SK-N-SH (cell line): ENCODE results near the gene CYP27A1. TPM values are rescaled to one million over a fixed set of nuclear protein-coding genes. Genes with fewer than 3 reads are reported as not detected.

Source experiments
- CTCF ChIA-PET: fragments of 300-600, 350-600 bp; formaldehyde crosslinking; extraction: SDS; loops from one replicate; lab custom pipeline; 2021; lab: Yijun Ruan, JAX
- POLR2A ChIA-PET: fragments of 350-600 bp; sonication (Branson Sonifier 250); formaldehyde crosslinking; extraction: SDS; loops from one replicate; lab custom pipeline; 2020; ENCODE audit warnings: antibody characterized with exemption, inconsistent platforms; lab: Yijun Ruan, JAX
- DNase-seq: peaks from one replicate; pipeline ENCODE4 v3.0.0; 2012
- H2AFZ ChIP-seq: fragments of 200-600 bp; sonication (generic); 2 replicates; pipeline ENCODE4 v1.8.1; 2016; ENCODE audit warnings: antibody characterized with exemption, mild to moderate bottlenecking, low read depth
- H3F3A ChIP-seq: fragments of 200-600 bp; sonication (generic); replicated peaks from 2 replicates; pipeline ENCODE3; 2016; ENCODE audit warnings: antibody characterized with exemption, mild to moderate bottlenecking; ENCODE audit not compliant: insufficient read depth
- H3K27ac ChIP-seq, 2 experiments: fragments of 200-500 bp in 1 of 2; fragments of 200-600 bp in 1 of 2; sonication (Bioruptor generic) in 1 of 2; sonication (generic), shearing (Covaris generic) in 1 of 2; 2 replicates each; pipeline versions ENCODE4 v1.5.1 to v1.6.1; 2014 to 2016; ENCODE audit warnings: low read depth in 2 of 2, inconsistent platforms in 1 of 2, low read length in 1 of 2, mild to moderate bottlenecking in 1 of 2, mixed read lengths in 1 of 2
- H3K27me3 ChIP-seq: fragments of 200-600 bp; sonication (generic), shearing (Covaris generic); 2 replicates; pipeline ENCODE4 v1.6.1; 2016; ENCODE audit warnings: mixed run types; ENCODE audit not compliant: insufficient read depth
- H3K36me3 ChIP-seq, 2 experiments: fragments of 200-500 bp in 1 of 2; fragments of 200-600 bp in 1 of 2; sonication (Bioruptor generic) in 1 of 2; sonication (generic) in 1 of 2; replicated peaks in 1 of 2; 2 replicates each; pipeline versions ENCODE3 to v1.5.1; 2014 to 2016; ENCODE audit warnings: low read length in 1 of 2, mild to moderate bottlenecking in 1 of 2; ENCODE audit not compliant: insufficient read depth in 2 of 2, control insufficient read depth in 1 of 2
- H3K4me1 ChIP-seq, 2 experiments: fragments of 200-500 bp in 1 of 2; fragments of 200-600 bp in 1 of 2; sonication (Bioruptor generic) in 1 of 2; sonication (generic), shearing (Covaris generic) in 1 of 2; 2 replicates each; pipeline versions ENCODE4 v1.5.1 to v1.6.1; 2014 to 2016; ENCODE audit warnings: low read depth in 1 of 2, low read length in 1 of 2, mixed run types in 1 of 2; ENCODE audit not compliant: insufficient read depth in 2 of 2, control insufficient read depth in 1 of 2
- H3K4me2 ChIP-seq: fragments of 200-600 bp; sonication (generic), shearing (Covaris generic); 2 replicates; pipeline ENCODE4 v1.6.1; 2017; ENCODE audit warnings: mixed run types
- H3K4me3 ChIP-seq, 2 experiments: fragments of 200-500 bp in 1 of 2; fragments of 200-600 bp in 1 of 2; sonication (Bioruptor generic) in 1 of 2; sonication (generic), shearing (Covaris generic) in 1 of 2; 2 replicates each; pipeline versions ENCODE4 v1.5.1 to v1.8.1; 2014 to 2016; ENCODE audit warnings: low read depth in 2 of 2, inconsistent platforms in 1 of 2, low read length in 1 of 2, mild to moderate bottlenecking in 1 of 2, mixed read lengths in 1 of 2, moderate library complexity in 1 of 2
- H3K79me2 ChIP-seq: fragments of 200-600 bp; sonication (generic); 2 replicates; pipeline ENCODE4 v1.8.1; 2017; ENCODE audit warnings: mild to moderate bottlenecking; ENCODE audit not compliant: insufficient read depth
- H3K9ac ChIP-seq: fragments of 200-600 bp; sonication (generic); 2 replicates; pipeline ENCODE4 v1.6.1; 2017; ENCODE audit warnings: mixed run types
- H3K9me2 ChIP-seq: fragments of 200-600 bp; sonication (generic); 2 replicates; pipeline ENCODE4 v1.6.1; 2017; ENCODE audit warnings: mixed run types
- H3K9me3 ChIP-seq: fragments of 200-600 bp; sonication (generic); 2 replicates; pipeline ENCODE4 v1.6.1; 2017; ENCODE audit warnings: mixed run types, mild to moderate bottlenecking, moderate library complexity
- H4K20me1 ChIP-seq: fragments of 200-600 bp; sonication (generic); 2 replicates; pipeline ENCODE4 v1.6.1; 2017; ENCODE audit warnings: mild to moderate bottlenecking, mixed run types; ENCODE audit not compliant: insufficient read depth
- CHD2 ChIP-seq: fragments of 150-350 bp; IDR thresholded peaks from 2 replicates; pipeline ENCODE4 v1.6.1; 2018; ENCODE audit warnings: low read length; ENCODE audit not compliant: partially characterized antibody
- CTCF ChIP-seq: fragments of 200-600 bp; sonication (generic); IDR thresholded peaks from 2 replicates; pipeline ENCODE4 v1.6.1; 2017; ENCODE audit warnings: antibody characterized with exemption, mild to moderate bottlenecking, moderate library complexity
- ELF1 ChIP-seq: IDR thresholded peaks from 2 replicates; pipeline ENCODE4 v1.4.0; 2012
- EP300 ChIP-seq, 2 experiments: IDR thresholded peaks; 2 replicates each; pipeline versions ENCODE4 v1.4.0 to v1.6.1; 2012; ENCODE audit warnings: borderline replicate concordance in 1 of 2, low read depth in 1 of 2, low read length in 1 of 2
- EZH2phosphoT487 ChIP-seq: fragments of 200-600 bp; sonication (generic); IDR thresholded peaks from 2 replicates; pipeline ENCODE4 v1.6.1; 2017; ENCODE audit warnings: low read depth, mixed run types, mild to moderate bottlenecking, antibody characterized with exemption, moderate library complexity, borderline replicate concordance
- FOSL2 ChIP-seq: IDR thresholded peaks from 2 replicates; pipeline ENCODE4 v1.4.0; 2012; ENCODE audit warnings: low read depth, mild to moderate bottlenecking, moderate library complexity, borderline replicate concordance
- FOXM1 ChIP-seq: IDR thresholded peaks from 2 replicates; pipeline ENCODE4 v1.4.0; 2012; ENCODE audit warnings: low read depth, mild to moderate bottlenecking
- MEF2A ChIP-seq: IDR thresholded peaks from 2 replicates; pipeline ENCODE4 v1.4.0; 2012; ENCODE audit warnings: low read depth, borderline replicate concordance
- RAD21 ChIP-seq: IDR thresholded peaks from 2 replicates; pipeline ENCODE4 v1.6.1; 2012; ENCODE audit warnings: mild to moderate bottlenecking, low read length
- RCOR1 ChIP-seq: fragments of 150-350 bp; IDR thresholded peaks from 2 replicates; pipeline ENCODE4 v1.6.1; 2017; ENCODE audit warnings: antibody characterized with exemption, low read length
- RXRA ChIP-seq: IDR thresholded peaks from 2 replicates; pipeline ENCODE4 v1.4.0; 2012; ENCODE audit warnings: low read depth, mild to moderate bottlenecking, borderline replicate concordance
- SMC3 ChIP-seq: IDR thresholded peaks from 2 replicates; pipeline ENCODE4 v1.6.1; 2012; ENCODE audit warnings: low read depth, low read length, improper control_type of control experiment
- TEAD4 ChIP-seq: IDR thresholded peaks from 2 replicates; pipeline ENCODE4 v1.4.0; 2012; ENCODE audit warnings: mild to moderate bottlenecking, borderline replicate concordance; ENCODE audit not compliant: insufficient read depth
- USF2 ChIP-seq: fragments of 150-350 bp; IDR thresholded peaks from 2 replicates; pipeline ENCODE4 v1.6.1; 2017; ENCODE audit warnings: antibody characterized with exemption, low read length, low read depth, borderline replicate concordance
- YY1 ChIP-seq: IDR thresholded peaks from 2 replicates; pipeline ENCODE4 v1.4.0; 2012; ENCODE audit warnings: low read depth, mild to moderate bottlenecking
- WGBS: methylation state at CpG from one replicate; pipeline ENCODE4 v1.1.6; 2017; ENCODE audit warnings: low lambda C conversion rate; 5-methylcytosine and 5-hydroxymethylcytosine counted together
- polyA plus RNA-seq, 3 experiments: library from polyadenylated mRNA; depleted of rRNA; stranded (reverse); fragments of >200 nt; gene quantifications; 2 replicates each; pipeline ENCODE4 v1.2.3, GENCODE V29; 2012
- TF ChIP-seq, protein P1 (sequence below): IDR thresholded peaks from 2 replicates; pipeline ENCODE4; 2012

CYP27A1 gene
- polyA plus RNA-seq, 1 of the 3 experiments (the other 2 are of a cell fraction), result 0.54 TPM

DNA sequence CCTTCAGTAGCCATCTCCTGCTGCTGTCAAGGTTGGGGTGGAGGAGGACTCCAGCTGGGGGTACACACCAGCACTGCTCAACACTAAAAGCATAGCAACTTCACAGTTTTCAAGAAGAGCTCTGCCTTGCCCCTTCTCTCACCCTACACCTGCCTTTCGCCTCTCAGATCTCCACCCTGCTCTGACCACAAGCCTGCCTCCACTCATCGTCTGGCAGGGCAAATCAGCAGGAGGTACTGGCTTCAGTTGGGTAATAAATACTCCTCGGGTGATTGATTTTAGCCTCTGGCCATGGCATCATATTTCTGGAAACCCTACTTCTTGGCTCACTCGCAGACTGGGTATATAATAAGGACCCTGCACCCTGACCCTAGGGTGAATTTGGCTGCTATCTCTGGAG is 52.7 kb downstream of the CYP27A1 start:
- Histone ChIP-seq H3K27ac (no peak overlapping the region), H3F3A (no peaks in the 10 kb centered on the region), H3K4me1 (peaks cover 0 to 5% of the 10 kb centered on the region in 2 experiments; a peak in 2 of 4 replicates), H3K27me3 (no peaks in the 10 kb centered on the region; the same call in 1 of the 2 replicates), H3K4me3 (no peak overlapping the region), H3K9ac (no peak overlapping the region), H3K79me2 (no peaks in the 10 kb centered on the region), H2AFZ (no peak overlapping the region), H4K20me1 (no peaks in the 10 kb centered on the region), H3K9me3 (no peaks in the 10 kb centered on the region), H3K36me3 (no peaks in the 10 kb centered on the region), H3K9me2 (no peaks in the 10 kb centered on the region), H3K4me2 (no peak overlapping the region)
- ChIA-PET CTCF (interaction anchor here (0.7 to 2.1 kb wide), 3 partner anchors 13 to 123 kb away, joined by 3 to 12 read pairs (median 3); no protein-coding TSS in a partner anchor), POLR2A (no interaction called here)
- TF ChIP-seq FOSL2, result no peak
- no peak for TF ChIP-seq EZH2phosphoT487
- no peak for TF ChIP-seq CHD2
- TF ChIP-seq RXRA, result no peak
- no peak for TF ChIP-seq CTCF
- TF ChIP-seq USF2, result no peak
- no peak for TF ChIP-seq TEAD4
- TF ChIP-seq RAD21, result no peak
- no peak for TF ChIP-seq SMC3
- TF ChIP-seq, protein P1, sequence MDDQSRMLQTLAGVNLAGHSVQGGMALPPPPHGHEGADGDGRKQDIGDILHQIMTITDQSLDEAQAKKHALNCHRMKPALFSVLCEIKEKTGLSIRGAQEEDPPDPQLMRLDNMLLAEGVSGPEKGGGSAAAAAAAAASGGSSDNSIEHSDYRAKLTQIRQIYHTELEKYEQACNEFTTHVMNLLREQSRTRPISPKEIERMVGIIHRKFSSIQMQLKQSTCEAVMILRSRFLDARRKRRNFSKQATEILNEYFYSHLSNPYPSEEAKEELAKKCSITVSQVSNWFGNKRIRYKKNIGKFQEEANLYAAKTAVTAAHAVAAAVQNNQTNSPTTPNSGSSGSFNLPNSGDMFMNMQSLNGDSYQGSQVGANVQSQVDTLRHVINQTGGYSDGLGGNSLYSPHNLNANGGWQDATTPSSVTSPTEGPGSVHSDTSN, result no peak
- TF ChIP-seq YY1, result no peak
- WGBS, result 54% methylated on average over 4 of the region's 4 CpGs
- no peak for DNase-seq

DNA sequence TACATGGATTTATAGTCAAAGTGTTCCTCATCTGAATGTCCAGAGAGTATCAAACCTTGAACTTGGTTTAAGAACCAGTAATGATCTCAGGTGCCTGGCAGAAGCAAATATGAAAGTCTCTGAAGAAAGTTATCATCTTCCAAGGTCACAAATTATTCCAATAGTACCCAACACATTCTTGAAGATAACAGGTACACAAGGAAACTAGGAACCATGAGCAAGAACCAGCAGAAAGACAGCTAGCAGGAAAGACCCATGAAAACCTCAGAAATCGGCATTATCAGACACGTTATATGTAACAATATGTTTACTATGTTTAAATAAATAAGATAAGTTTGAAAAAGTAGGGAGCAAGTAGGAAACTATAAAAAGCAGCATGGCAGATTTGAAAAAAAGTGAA is 55.5 kb downstream of the CYP27A1 start:
- Histone ChIP-seq H3K9me3 (no peaks in the 10 kb centered on the region), H2AFZ (no peak overlapping the region), H3K4me2 (no peak overlapping the region), H3K9ac (no peak overlapping the region), H3K27ac (no peak overlapping the region), H3K9me2 (no peaks in the 10 kb centered on the region), H4K20me1 (no peaks in the 10 kb centered on the region), H3K4me1 (peaks cover 0 to 5% of the 10 kb centered on the region in 2 experiments; a peak in 2 of 4 replicates), H3K4me3 (no peak overlapping the region), H3K79me2 (no peaks in the 10 kb centered on the region), H3K27me3 (no peaks in the 10 kb centered on the region; the same call in 1 of the 2 replicates)
- CTCF ChIA-PET, result interaction anchor here (1.2 to 2.7 kb wide), 3 partner anchors 8 to 16 kb away, joined by 3 to 14 read pairs (median 7); no protein-coding TSS in a partner anchor
- TF ChIP-seq MEF2A (no peak), RAD21 (no peak), EP300 (IDR thresholded peaks at IDR 0.05; ENCODE audit: borderline replicate concordance in 1 of 2, low read depth in 1 of 2, low read length in 1 of 2) (no peak), FOXM1 (no peak), ELF1 (no peak), CTCF (no peak), USF2 (no peak), RCOR1 (no peak), RXRA (no peak), SMC3 (no peak)
- TF ChIP-seq, all 33 proteins: peak for 0
- 63% methylated on average over 2 of the region's 2 CpGs for WGBS
- Histone ChIP-seq H3F3A (no peaks in the 10 kb centered on the region), H3K36me3 (no peaks in the 10 kb centered on the region)
- POLR2A ChIA-PET, result no interaction called here
- no peak for DNase-seq
